Coronary artery (tissue), 2 donors: ENCODE data around the gene FUS.
"Not testable (repeated sequence)": the region's sequence is repeated elsewhere in the genome, so short reads cannot be mapped to it uniquely, and the experiment has no call there.

Experiments
- DNase-seq: peaks from one replicate; pipeline ENCODE4 v3.0.0-alpha.2; 2017; ENCODE audit warnings: low spot score
- H3K27ac ChIP-seq, 2 donors: fragments of 200-600 bp; sonication (generic); one replicate each; pipeline ENCODE4 v1.5.1; 2016 to 2019
- H3K4me3 ChIP-seq: fragments of 200-600 bp; sonication (generic); 2 replicates; pipeline ENCODE4 v1.5.1; 2016; ENCODE audit warnings: mild to moderate bottlenecking, moderate library complexity
- CTCF ChIP-seq: fragments of 200-600 bp; sonication (generic); IDR thresholded peaks from one replicate; pipeline ENCODE4 v1.5.1; 2019; ENCODE audit warnings: antibody characterized with exemption

Gene FUS

GRCh38 chr16:31157136-31157535 is 22.8 kb upstream of the FUS start:
- Histone ChIP-seq H3K4me3 (no peak overlapping the region), H3K27ac (no peak overlapping the region)
- DNase-seq = no peak
- no peak for TF ChIP-seq CTCF

- H3K27ac ChIP-seq = no peak overlapping the region
- DNase-seq = no peak
- no peak for TF ChIP-seq CTCF
- no peak overlapping the region for H3K4me3 ChIP-seq
These were observed 12.6 kb upstream of the FUS start for GRCh38 chr16:31167315-31167714.

GRCh38 chr16:31168848-31169247 is 11.1 kb upstream of the FUS start:
- TF ChIP-seq CTCF = no peak
- no peak overlapping the region for H3K4me3 ChIP-seq
- DNase-seq = no peak
- no peak overlapping the region for H3K27ac ChIP-seq

- H3K27ac ChIP-seq, DNase-seq, H3K4me3 ChIP-seq: not testable (repeated sequence)
These were observed 9.9 kb upstream of the FUS start for GRCh38 chr16:31170048-31170447.

GRCh38 chr16:31177136-31177535 is 2.8 kb upstream of the FUS start:
- TF ChIP-seq CTCF = no peak

GRCh38 chr16:31179219-31179746 is 656 bp upstream of the FUS start:
- no peak for DNase-seq
- H3K27ac ChIP-seq = peak overlapping the region; percentile 94 to 95
- TF ChIP-seq CTCF = no peak

More at GRCh38 chr16:31177136-31177535, 2.8 kb upstream of the FUS start:
- H3K27ac ChIP-seq = no peak overlapping the region
- DNase-seq = no peak
- H3K4me3 ChIP-seq = no peak overlapping the region

GRCh38 chr16:31181102-31181830 is 1.3 kb downstream of the FUS start:
- no peak for TF ChIP-seq CTCF
- no peak for DNase-seq
- Histone ChIP-seq H3K27ac (peak overlapping the region; percentile 94 to 95), H3K4me3 (peak overlapping the region; percentile 78)

More at GRCh38 chr16:31179219-31179746, 656 bp upstream of the FUS start:
- peak overlapping the region; percentile 78 for H3K4me3 ChIP-seq
